Measurements from ENCODE around the gene CEMIP2.
"Not testable (repeated sequence)": the region's sequence is repeated elsewhere in the genome, so short reads cannot be mapped to it uniquely, and the experiment has no call there.

Gene CEMIP2

DNA sequence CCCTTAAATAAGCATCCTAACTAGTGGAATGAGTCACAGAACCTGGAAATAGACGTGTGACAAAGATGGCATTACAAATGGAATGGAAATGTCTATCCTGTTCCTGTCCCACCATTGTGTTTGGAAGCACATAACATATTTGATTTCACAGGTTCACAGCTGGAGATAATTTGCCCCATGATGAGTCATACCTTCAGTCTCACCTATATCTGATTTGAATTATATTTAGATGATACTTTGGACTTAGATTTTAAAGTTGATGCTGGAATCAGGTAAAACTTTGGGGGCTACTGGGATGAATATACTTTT, 92.5 kb downstream of the CEMIP2 start:
- no peak for DNase-seq (ENCODE audit: low read depth)

- no peak for DNase-seq (ENCODE audit: low read depth)
Observed at GRCh38 chr9:71675105-71675856, 93.0 kb downstream of the CEMIP2 start.

- no peak for DNase-seq (ENCODE audit: low read depth)
Observed at GRCh38 chr9:71672573-71672972, 95.7 kb downstream of the CEMIP2 start.

- no peak for DNase-seq (ENCODE audit: low read depth)
Observed at GRCh38 chr9:71671289-71671688, 97.0 kb downstream of the CEMIP2 start.

- no peak for DNase-seq (ENCODE audit: low read depth)
Observed at GRCh38 chr9:71670121-71670520, 98.2 kb downstream of the CEMIP2 start.

DNA sequence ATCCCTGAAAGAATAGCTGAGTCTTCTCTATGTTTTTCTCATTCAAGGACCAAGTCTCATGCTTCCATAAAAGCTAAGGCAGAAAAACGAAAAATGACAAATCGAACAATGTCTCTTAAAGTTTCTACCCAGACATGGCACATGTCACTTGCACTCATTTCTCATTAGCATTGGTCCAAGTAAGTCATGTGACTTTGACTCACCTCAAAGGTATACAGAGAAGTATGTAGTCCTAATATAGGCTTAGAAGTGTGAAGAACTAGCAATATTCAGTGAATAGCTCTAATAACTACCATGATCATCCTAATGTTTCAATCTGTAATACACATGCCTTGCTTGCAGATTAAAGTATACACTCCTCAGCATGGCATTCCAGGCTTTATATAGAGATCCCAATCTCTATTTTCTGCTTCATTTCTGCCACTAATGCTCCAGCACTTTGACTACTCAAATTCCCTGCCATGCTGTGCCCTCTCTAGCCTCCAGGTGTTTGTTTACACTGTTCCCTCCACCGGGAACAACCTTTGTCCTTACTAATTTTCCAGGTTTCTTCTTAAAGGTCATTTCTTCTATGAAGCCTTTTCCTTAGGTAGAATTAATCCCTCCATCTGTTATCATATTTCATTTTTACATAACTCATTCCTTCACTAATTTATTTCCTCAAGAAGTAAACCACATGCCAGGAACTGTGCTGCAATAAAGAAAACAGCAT, 98.9 kb downstream of the CEMIP2 start:
- DNase-seq (ENCODE audit: low read depth): no peak

DNA sequence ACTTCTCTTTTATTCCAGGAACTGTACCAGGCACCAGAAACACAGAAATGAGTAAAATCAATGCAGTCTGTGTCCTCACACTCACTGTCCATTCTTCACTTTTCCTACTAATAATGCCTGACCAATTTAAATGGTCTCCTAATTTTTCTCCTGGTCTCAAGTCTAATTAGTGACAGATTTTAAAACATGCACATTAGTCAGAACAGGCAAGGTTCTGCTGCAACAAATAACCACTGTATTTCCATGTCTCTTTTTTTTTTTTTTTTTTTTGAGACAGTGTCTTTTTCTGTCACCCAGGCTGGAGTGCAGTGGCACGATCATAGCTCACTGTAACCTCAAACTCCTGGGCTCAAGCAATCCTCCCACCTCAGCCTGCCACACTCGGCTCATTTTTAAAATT, 99.6 kb downstream of the CEMIP2 start:
- no peak for DNase-seq (ENCODE audit: low read depth)

DNA sequence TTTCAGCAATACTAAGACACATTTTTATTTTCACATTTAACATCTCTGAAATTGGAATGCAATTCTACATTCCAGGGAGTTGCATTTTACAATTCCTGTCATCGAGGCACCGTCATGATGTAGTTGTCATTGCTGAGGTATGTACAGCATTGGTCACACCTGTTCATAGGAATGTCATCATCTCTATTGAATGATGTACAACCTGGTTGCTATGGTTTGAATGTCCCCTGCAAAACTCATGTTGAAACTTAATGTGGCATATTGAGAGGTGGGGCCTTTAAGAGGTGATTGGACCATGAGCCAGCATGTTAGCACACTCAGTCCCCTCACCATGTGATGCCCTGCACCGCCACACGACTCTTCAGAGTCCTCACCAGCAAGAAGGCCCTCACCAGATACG, 103.1 kb downstream of the CEMIP2 start:
- no peak for DNase-seq (ENCODE audit: low read depth)

- DNase-seq (ENCODE audit: low read depth): no peak
Observed at GRCh38 chr9:71664566-71664965, 103.7 kb downstream of the CEMIP2 start.

GRCh38 chr9:71663931-71664459, 104.3 kb downstream of the CEMIP2 start:
- DNase-seq (ENCODE audit: low read depth): no peak

- no peak for DNase-seq (ENCODE audit: low read depth)
Observed at GRCh38 chr9:71663216-71663615, 105.1 kb downstream of the CEMIP2 start.

- DNase-seq (ENCODE audit: low read depth): no peak
Observed at GRCh38 chr9:71662082-71662481, 106.2 kb downstream of the CEMIP2 start.

- DNase-seq (ENCODE audit: low read depth): not testable (repeated sequence)
Observed at GRCh38 chr9:71657276-71657675, 111.0 kb downstream of the CEMIP2 start.

- no peak for DNase-seq (ENCODE audit: low read depth)
Observed at GRCh38 chr9:71656496-71656895, 111.8 kb downstream of the CEMIP2 start.

- DNase-seq (ENCODE audit: low read depth): no peak
Observed at GRCh38 chr9:71655778-71656177, 112.5 kb downstream of the CEMIP2 start.

GRCh38 chr9:71655141-71655540, 113.2 kb downstream of the CEMIP2 start:
- no peak for DNase-seq (ENCODE audit: low read depth)

- DNase-seq (ENCODE audit: low read depth): no peak
Observed at GRCh38 chr9:71652480-71652879, 115.8 kb downstream of the CEMIP2 start.

DNA sequence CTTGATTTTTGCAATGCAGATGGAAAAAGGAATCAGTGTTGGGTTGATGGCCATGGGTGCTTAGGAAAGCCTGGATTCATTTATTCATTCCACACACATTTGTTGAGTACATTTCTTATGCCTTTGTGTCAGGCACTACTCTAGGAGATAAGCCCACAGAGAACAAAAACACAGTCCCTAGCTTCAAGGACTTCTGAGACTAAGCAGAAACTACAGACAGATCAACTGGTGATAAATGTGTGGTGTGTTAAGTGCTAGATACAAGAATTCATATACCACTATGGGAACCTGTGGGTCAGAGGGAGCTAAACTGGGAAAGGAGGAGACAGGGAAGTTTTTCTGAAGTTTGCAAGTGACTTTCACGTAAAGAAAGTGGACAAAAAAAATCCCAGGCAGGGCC, 119.9 kb downstream of the CEMIP2 start:
- no peak for DNase-seq (ENCODE audit: low read depth)

DNA sequence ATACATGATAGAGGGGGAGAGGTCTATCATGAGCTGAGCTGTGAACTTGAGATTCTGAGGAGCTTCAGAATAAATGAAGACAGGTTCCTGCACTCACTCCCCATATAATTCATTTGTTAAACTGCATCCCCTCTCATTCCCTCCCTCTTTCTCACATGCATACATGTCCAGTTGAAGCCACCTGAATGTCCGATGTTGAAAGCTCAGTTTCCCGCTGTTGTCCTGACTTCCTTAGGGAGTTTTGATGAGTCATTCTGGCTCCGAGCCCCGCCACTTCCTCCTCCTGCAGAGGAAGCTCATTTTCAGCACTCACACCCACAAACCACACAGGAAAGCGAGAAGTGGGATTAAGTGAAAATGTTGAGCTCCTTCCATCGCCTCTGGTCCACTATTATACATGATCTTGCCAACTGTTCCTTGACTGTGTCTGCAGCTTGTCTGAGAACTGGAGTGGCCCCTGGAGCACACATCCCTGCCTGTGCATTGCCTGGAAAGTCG, 121.2 kb downstream of the CEMIP2 start:
- no peak for DNase-seq (ENCODE audit: low read depth)

GRCh38 chr9:71646131-71646530, 122.2 kb downstream of the CEMIP2 start:
- no peak for DNase-seq (ENCODE audit: low read depth)

- no peak for DNase-seq (ENCODE audit: low read depth)
Observed at GRCh38 chr9:71644819-71645362, 123.4 kb downstream of the CEMIP2 start.

- no peak for DNase-seq (ENCODE audit: low read depth)
Observed at GRCh38 chr9:71643330-71643729, 125.0 kb downstream of the CEMIP2 start.

- DNase-seq (ENCODE audit: low read depth): no peak
Observed at GRCh38 chr9:71642056-71642455, 126.3 kb downstream of the CEMIP2 start.
